Muscle of leg (tissue), 11 donors: ENCODE data around the gene VRK2. TPM values are rescaled to one million over a fixed set of nuclear protein-coding genes. Genes with fewer than 3 reads are reported as not detected.
"Not testable (repeated sequence)": the region's sequence is repeated elsewhere in the genome, so short reads cannot be mapped to it uniquely, and the experiment has no call there.

Experiments used
- DNase-seq: peaks from one replicate; pipeline ENCODE4 v3.0.0; 2013
- H3K27ac ChIP-seq: one replicate; pipeline ENCODE4 v1.5.1; 2013; ENCODE audit warnings: mild to moderate bottlenecking, low read length, control low read depth
- H3K27me3 ChIP-seq: one replicate; pipeline ENCODE4 v1.6.1; 2013; ENCODE audit warnings: low read length; ENCODE audit not compliant: control insufficient read depth, insufficient read depth
- H3K36me3 ChIP-seq: one replicate; pipeline ENCODE4 v1.6.1; 2013; ENCODE audit warnings: low read length; ENCODE audit not compliant: control insufficient read depth, insufficient read depth
- H3K4me1 ChIP-seq: one replicate; pipeline ENCODE4 v1.6.1; 2013; ENCODE audit warnings: low read length; ENCODE audit not compliant: control insufficient read depth, insufficient read depth
- H3K4me3 ChIP-seq: one replicate; pipeline ENCODE4 v1.5.1; 2013; ENCODE audit warnings: low read length, control low read depth
- H3K9me3 ChIP-seq: replicated peaks from 2 replicates; pipeline ENCODE4 v1.6.1; 2013; ENCODE audit warnings: low read depth, low read length; ENCODE audit not compliant: control insufficient read depth
- WGBS: methylation state at CpG from one replicate; pipeline ENCODE4 v1.1.5; 2013; ENCODE audit warnings: missing lambda C conversion rate; ENCODE audit not compliant: insufficient coverage; 5-methylcytosine and 5-hydroxymethylcytosine counted together
- polyA plus RNA-seq, 8 donors: library from polyadenylated mRNA; unstranded; fragments of 120-200 nt; gene quantifications; one replicate each; pipeline versions ENCODE4 v1.2.1 to v1.2.3, GENCODE V29; 2013; ENCODE audit warnings: inconsistent platforms in 1 of 8, low replicate concordance in 1 of 8; ENCODE audit not compliant: insufficient read length in 8 of 8, insufficient read depth in 1 of 8
- total RNA-seq: library from RNA; stranded (reverse); fragments of 120-200 nt; gene quantifications from one replicate; pipeline ENCODE4 v1.2.4, GENCODE V29; 2013

Gene VRK2
- total and polyA plus RNA-seq, 9 donors = 12.2 to 17.7 (median 14.2) TPM

- H3K27ac ChIP-seq = no peak overlapping the region
- no peak for DNase-seq
- H3K36me3 ChIP-seq = no peaks in the 10 kb centered on the region
- no peaks in the 10 kb centered on the region for H3K9me3 ChIP-seq
- no peaks in the 10 kb centered on the region for H3K27me3 ChIP-seq
- no peaks in the 10 kb centered on the region for H3K4me1 ChIP-seq
- H3K4me3 ChIP-seq = no peak overlapping the region
Measured at GRCh38 chr2:58101500-58101899, 54.9 kb downstream of the VRK2 start.

GRCh38 chr2:58106896-58107295, 60.3 kb downstream of the VRK2 start:
- no peaks in the 10 kb centered on the region for H3K27me3 ChIP-seq
- no peak overlapping the region for H3K27ac ChIP-seq
- H3K4me1 ChIP-seq = no peaks in the 10 kb centered on the region
- H3K4me3 ChIP-seq = no peak overlapping the region
- no peak for DNase-seq
- H3K9me3 ChIP-seq = no peaks in the 10 kb centered on the region
- H3K36me3 ChIP-seq = no peaks in the 10 kb centered on the region

GRCh38 chr2:58107803-58108710, 61.5 kb downstream of the VRK2 start:
- H3K9me3 ChIP-seq = no peaks in the 10 kb centered on the region
- no peak overlapping the region for H3K4me3 ChIP-seq
- no peaks in the 10 kb centered on the region for H3K4me1 ChIP-seq
- H3K36me3 ChIP-seq = no peaks in the 10 kb centered on the region
- DNase-seq = no peak
- H3K27me3 ChIP-seq = no peaks in the 10 kb centered on the region
- WGBS = 73% methylated on average over 5 of the region's 10 CpGs
- H3K27ac ChIP-seq = no peak overlapping the region

- Histone ChIP-seq H3K27me3 (no peaks in the 10 kb centered on the region), H3K36me3 (no peaks in the 10 kb centered on the region), H3K27ac (no peak overlapping the region), H3K4me1 (no peaks in the 10 kb centered on the region), H3K4me3 (no peak overlapping the region), H3K9me3 (no peaks in the 10 kb centered on the region)
- DNase-seq = no peak
- WGBS = no CpG with 5 or more reads among the region's 2 CpGs
Measured at GRCh38 chr2:58109481-58109880, 62.9 kb downstream of the VRK2 start.

DNA sequence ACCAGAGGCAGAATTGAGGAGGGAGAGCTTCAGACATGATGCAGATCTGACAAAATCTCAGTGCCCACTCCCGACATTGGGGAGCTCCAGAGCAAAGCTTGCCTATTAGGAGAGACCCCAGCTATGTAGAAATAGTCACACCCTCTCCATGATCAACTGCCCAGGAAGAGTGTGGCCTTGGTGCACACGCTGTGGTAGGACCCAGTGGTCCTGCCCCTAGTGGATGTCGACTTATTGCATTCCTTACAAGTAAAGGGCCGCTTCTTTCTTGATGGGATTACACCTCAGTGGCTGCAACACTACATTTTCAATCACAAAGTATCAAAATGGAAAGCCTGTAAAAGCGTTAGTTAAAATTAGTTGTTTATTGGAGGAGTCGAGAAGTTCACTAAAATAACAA, 64.2 kb downstream of the VRK2 start:
- Histone ChIP-seq H3K27ac (no peak overlapping the region), H3K27me3 (no peaks in the 10 kb centered on the region), H3K4me1 (no peaks in the 10 kb centered on the region), H3K4me3 (no peak overlapping the region), H3K9me3 (no peaks in the 10 kb centered on the region), H3K36me3 (no peaks in the 10 kb centered on the region)
- DNase-seq = no peak
- WGBS = 80% methylated on average over 1 of the region's 6 CpGs

GRCh38 chr2:58113563-58113962, 67.0 kb downstream of the VRK2 start:
- not testable (repeated sequence) for H3K27ac ChIP-seq, H3K9me3 ChIP-seq, DNase-seq, H3K27me3 ChIP-seq, H3K36me3 ChIP-seq, H3K4me3 ChIP-seq, H3K4me1 ChIP-seq
- 88% methylated on average over 1 of the region's 9 CpGs for WGBS

- no peak for DNase-seq
- H3K4me3 ChIP-seq = no peak overlapping the region
- WGBS = 100% methylated on average over 1 of the region's 5 CpGs
Measured at GRCh38 chr2:58120626-58121229, 74.1 kb downstream of the VRK2 start.

GRCh38 chr2:58122040-58122439, 75.4 kb downstream of the VRK2 start:
- Histone ChIP-seq H3K4me1 (no peaks in the 10 kb centered on the region), H3K27me3 (no peaks in the 10 kb centered on the region)

More at GRCh38 chr2:58120626-58121229, 74.1 kb downstream of the VRK2 start:
- Histone ChIP-seq H3K4me1 (no peaks in the 10 kb centered on the region), H3K9me3 (no peaks in the 10 kb centered on the region), H3K36me3 (peaks cover 2% of the 10 kb centered on the region), H3K27me3 (no peaks in the 10 kb centered on the region), H3K27ac (no peak overlapping the region)

DNA sequence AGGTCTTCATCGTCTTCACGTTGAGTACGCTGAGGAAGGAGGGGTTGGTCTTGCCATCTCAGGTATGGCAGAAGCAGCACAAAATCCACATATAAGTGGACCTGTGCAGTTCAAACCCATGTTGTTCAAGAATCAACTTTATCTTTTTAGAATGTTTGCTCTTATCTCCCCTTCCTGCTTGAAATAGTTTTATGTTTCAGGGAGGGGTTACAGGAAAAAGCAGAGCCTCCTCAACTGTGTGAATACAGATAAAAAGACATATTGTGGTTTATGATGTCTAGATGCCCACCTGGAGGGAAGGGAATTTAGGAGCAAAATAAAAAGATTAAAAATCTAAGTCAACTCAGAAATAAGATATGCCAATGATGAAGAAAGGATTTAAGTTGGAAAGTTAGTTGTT, 75.9 kb downstream of the VRK2 start:
- H3K36me3 ChIP-seq = peaks cover 2% of the 10 kb centered on the region
- H3K4me3 ChIP-seq = no peak overlapping the region
- no peak overlapping the region for H3K27ac ChIP-seq
- DNase-seq = no peak
- no peaks in the 10 kb centered on the region for H3K9me3 ChIP-seq
- no peaks in the 10 kb centered on the region for H3K27me3 ChIP-seq
- no CpG with 5 or more reads among the region's 3 CpGs for WGBS
- no peaks in the 10 kb centered on the region for H3K4me1 ChIP-seq

More at GRCh38 chr2:58122040-58122439, 75.4 kb downstream of the VRK2 start:
- H3K4me3 ChIP-seq = no peak overlapping the region
- H3K9me3 ChIP-seq = no peaks in the 10 kb centered on the region
- WGBS = no CpG with 5 or more reads among the region's 3 CpGs
- H3K36me3 ChIP-seq = peaks cover 2% of the 10 kb centered on the region
- no peak for DNase-seq
- no peak overlapping the region for H3K27ac ChIP-seq

DNA sequence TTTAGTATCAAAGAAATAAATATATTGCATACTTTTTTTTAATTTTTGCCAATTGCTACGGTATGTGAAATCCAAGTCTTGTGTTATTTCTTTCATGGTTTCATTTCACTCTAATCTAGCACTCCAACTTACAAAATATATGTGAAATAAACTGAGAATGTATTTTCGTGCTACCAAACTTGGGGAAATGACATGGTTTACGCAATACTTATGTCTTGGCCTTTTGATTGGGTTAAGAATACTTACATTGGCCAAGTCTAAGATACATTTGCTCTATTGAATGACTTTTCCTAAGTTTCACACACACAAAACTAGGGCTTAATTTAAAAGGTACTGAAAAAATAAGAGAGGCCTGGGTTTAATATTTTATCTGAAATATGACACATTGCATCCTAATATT, 80.5 kb downstream of the VRK2 start:
- no CpG with 5 or more reads among the region's 3 CpGs for WGBS
- Histone ChIP-seq H3K9me3 (no peaks in the 10 kb centered on the region), H3K4me1 (peaks cover 3% of the 10 kb centered on the region), H3K36me3 (peaks cover 2% of the 10 kb centered on the region), H3K27ac (no peak overlapping the region), H3K4me3 (no peak overlapping the region), H3K27me3 (no peaks in the 10 kb centered on the region)
- DNase-seq = no peak
